K562 (cell line): ENCODE measurements around the gene FOXJ2. TPM values are rescaled to one million over a fixed set of nuclear protein-coding genes. Genes with fewer than 3 reads are reported as not detected.

Experiments used
- ADNP ChIP-seq: fragments of 200-800 bp; sonication (Bioruptor generic); IDR thresholded peaks from 2 replicates; pipeline ENCODE4 v1.6.1; 2016; ENCODE audit warnings: missing genetic modification characterization, missing compliant biosample characterization
- ARID1B ChIP-seq: fragments of 450-650 bp; IDR thresholded peaks from 2 replicates; pipeline ENCODE4 v1.6.1; 2016; ENCODE audit warnings: antibody characterized with exemption, mild to moderate bottlenecking, inconsistent platforms
- DIDO1 ChIP-seq: fragments of 450-650 bp; IDR thresholded peaks from 2 replicates; pipeline ENCODE4 v1.6.1; 2016; ENCODE audit warnings: low read depth, missing biosample characterization, missing genetic modification characterization
- HLTF ChIP-seq: fragments of 450-650 bp; IDR thresholded peaks from 2 replicates; pipeline ENCODE4 v1.6.1; 2016
- KAT7 ChIP-seq: sonication (generic); formaldehyde crosslinking; IDR thresholded peaks from 2 replicates; pipeline ENCODE4 v1.8.0; 2022; ENCODE audit warnings: missing genetic modification reagents, mild to moderate bottlenecking, borderline replicate concordance
- PKNOX1 ChIP-seq: fragments of 450-650 bp; IDR thresholded peaks from 2 replicates; pipeline ENCODE4 v1.6.1; 2016
- POLR3G ChIP-seq: IDR thresholded peaks from 2 replicates; pipeline ENCODE4 v1.6.1; 2011; ENCODE audit not compliant: insufficient read length, insufficient replicate concordance; ENCODE audit errors: extremely low read depth
- PRMT5 ChIP-seq: sonication (generic); formaldehyde crosslinking; IDR thresholded peaks from 2 replicates; pipeline ENCODE4 v1.5.0; 2020; ENCODE audit warnings: missing genetic modification reagents
- REST ChIP-seq, 2 experiments: fragments of 450-650 bp; formaldehyde crosslinking in 1 of 2; IDR thresholded peaks; 2 replicates each; pipeline versions ENCODE4 v1.4.0 to v1.6.1; 2014 to 2020; ENCODE audit warnings: mild to moderate bottlenecking in 2 of 2, borderline replicate concordance in 1 of 2, low read depth in 1 of 2
- SIN3A ChIP-seq, 2 experiments: fragments of 150-350 bp in 1 of 2; IDR thresholded peaks; 2 replicates each; pipeline ENCODE4 v1.6.1; 2011 to 2016; ENCODE audit warnings: borderline replicate concordance in 2 of 2, low read depth in 2 of 2, low read length in 2 of 2, mild to moderate bottlenecking in 2 of 2, moderate library complexity in 2 of 2; ENCODE audit not compliant: control insufficient read depth in 1 of 2
- SMARCE1 ChIP-seq: fragments of 450-650 bp; IDR thresholded peaks from 2 replicates; pipeline ENCODE4 v1.7.1; 2016; ENCODE audit warnings: mild to moderate bottlenecking
- TCF3 ChIP-seq: sonication (generic); formaldehyde crosslinking; IDR thresholded peaks from 2 replicates; pipeline ENCODE4 v1.4.0; 2020; ENCODE audit warnings: mild to moderate bottlenecking, missing genetic modification reagents
- ZBTB7A ChIP-seq: IDR thresholded peaks from 2 replicates; pipeline ENCODE4 v1.6.1; 2011; ENCODE audit warnings: low read depth, mild to moderate bottlenecking, low read length, moderate library complexity, borderline replicate concordance; ENCODE audit not compliant: control insufficient read depth
- polyA plus RNA-seq, 8 experiments: library from polyadenylated mRNA; depleted of rRNA in 4 of 8; stranded (reverse) in 5 of 8; unstranded in 3 of 8; fragments of >200 nt; fragmentation: Nextera tagmentation in 2 of 8; fragmentation: Illumina TruSeq in 1 of 8; extraction: Ambion mirVana in 2 of 8; extraction: Trizol in 1 of 8; gene quantifications; 2 replicates each; pipeline versions ENCODE4 v1.2.1 to v1.2.3, GENCODE V29; 2011 to 2014; ENCODE audit warnings: inconsistent platforms in 1 of 8, missing spikeins in 1 of 8
- total RNA-seq, 7 experiments: library from RNA; depleted of rRNA in 6 of 7; stranded (reverse); fragments of >200 nt in 6 of 7; fragmentation: Illumina TruSeq in 2 of 7; extraction: Trizol in 2 of 7; gene quantifications; 2 replicates each; pipeline versions ENCODE4 v1.2.1 to v1.2.3, GENCODE V29; 2011 to 2021; ENCODE audit warnings: low replicate concordance in 1 of 7
- TF ChIP-seq, protein P1 (sequence below), 2 experiments: fragments of 200-800 bp in 1 of 2; sonication (Bioruptor generic) in 1 of 2; sonication (generic) in 1 of 2; formaldehyde crosslinking in 1 of 2; IDR thresholded peaks in 1 of 2; conservative IDR thresholded peaks in 1 of 2; 2 replicates each; pipeline versions ENCODE4 v1.5.0 to v1.6.1; 2016 to 2020; ENCODE audit warnings: missing compliant biosample characterization in 1 of 2, missing genetic modification characterization in 1 of 2, missing genetic modification reagents in 1 of 2
- TF ChIP-seq, protein P2 (sequence below): sonication (generic); formaldehyde crosslinking; IDR thresholded peaks from 2 replicates; pipeline ENCODE4 v1.8.1; 2023; ENCODE audit warnings: mild to moderate bottlenecking, missing genetic modification reagents

Gene FOXJ2
- total and polyA plus RNA-seq, 9 of the 15 experiments (the other 6 are each of a cell fraction or from before 2014, with no cell fraction given), result 1.0 to 7.5 (median 2.4) TPM

DNA sequence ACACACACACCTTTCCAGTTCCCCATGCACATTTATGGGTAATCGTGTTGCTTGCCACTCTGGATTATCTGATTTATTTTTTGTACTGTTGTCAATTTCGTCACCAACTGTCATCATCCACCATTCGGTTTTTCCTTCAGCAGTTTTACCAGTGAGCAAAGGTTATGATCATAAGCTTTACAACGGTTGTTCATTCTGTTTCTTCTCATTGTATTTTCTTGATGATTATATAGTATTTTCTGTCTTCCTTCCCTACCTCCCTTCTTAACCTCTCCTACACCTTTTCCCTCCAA lies 50.2 kb downstream of the FOXJ2 start (continued):
- TF ChIP-seq ADNP, result no peak
- TF ChIP-seq REST (IDR thresholded peaks at IDR 0.05; ENCODE audit: borderline replicate concordance), result no peak
- no peak for TF ChIP-seq REST (CRISPR knock-in tag; IDR thresholded peaks at IDR 0.05; ENCODE audit: low read depth)
- no peak for TF ChIP-seq DIDO1 (tag)
- no peak for TF ChIP-seq SIN3A (IDR thresholded peaks at IDR 0.05; ENCODE audit: borderline replicate concordance in 2 of 2, control insufficient read depth in 1 of 2, low read depth in 2 of 2, low read length in 2 of 2)
- TF ChIP-seq ARID1B, result 0 out of 2 replicates have a peak, but pooled peaks have one; percentile 16
- TF ChIP-seq ZBTB7A, result no peak
- TF ChIP-seq PKNOX1, result peak; percentile 4; the same call in 1 of the 2 replicates
- no peak for TF ChIP-seq TCF3
- TF ChIP-seq, protein P1, sequence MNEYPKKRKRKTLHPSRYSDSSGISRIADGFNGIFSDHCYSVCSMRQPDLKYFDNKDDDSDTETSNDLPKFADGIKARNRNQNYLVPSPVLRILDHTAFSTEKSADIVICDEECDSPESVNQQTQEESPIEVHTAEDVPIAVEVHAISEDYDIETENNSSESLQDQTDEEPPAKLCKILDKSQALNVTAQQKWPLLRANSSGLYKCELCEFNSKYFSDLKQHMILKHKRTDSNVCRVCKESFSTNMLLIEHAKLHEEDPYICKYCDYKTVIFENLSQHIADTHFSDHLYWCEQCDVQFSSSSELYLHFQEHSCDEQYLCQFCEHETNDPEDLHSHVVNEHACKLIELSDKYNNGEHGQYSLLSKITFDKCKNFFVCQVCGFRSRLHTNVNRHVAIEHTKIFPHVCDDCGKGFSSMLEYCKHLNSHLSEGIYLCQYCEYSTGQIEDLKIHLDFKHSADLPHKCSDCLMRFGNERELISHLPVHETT (CRISPR knock-in tag; conservative IDR thresholded peaks at IDR 0.05 in 1 of 2, IDR thresholded peaks at IDR 0.05 in 1 of 2), result no peak
- TF ChIP-seq, protein P2, sequence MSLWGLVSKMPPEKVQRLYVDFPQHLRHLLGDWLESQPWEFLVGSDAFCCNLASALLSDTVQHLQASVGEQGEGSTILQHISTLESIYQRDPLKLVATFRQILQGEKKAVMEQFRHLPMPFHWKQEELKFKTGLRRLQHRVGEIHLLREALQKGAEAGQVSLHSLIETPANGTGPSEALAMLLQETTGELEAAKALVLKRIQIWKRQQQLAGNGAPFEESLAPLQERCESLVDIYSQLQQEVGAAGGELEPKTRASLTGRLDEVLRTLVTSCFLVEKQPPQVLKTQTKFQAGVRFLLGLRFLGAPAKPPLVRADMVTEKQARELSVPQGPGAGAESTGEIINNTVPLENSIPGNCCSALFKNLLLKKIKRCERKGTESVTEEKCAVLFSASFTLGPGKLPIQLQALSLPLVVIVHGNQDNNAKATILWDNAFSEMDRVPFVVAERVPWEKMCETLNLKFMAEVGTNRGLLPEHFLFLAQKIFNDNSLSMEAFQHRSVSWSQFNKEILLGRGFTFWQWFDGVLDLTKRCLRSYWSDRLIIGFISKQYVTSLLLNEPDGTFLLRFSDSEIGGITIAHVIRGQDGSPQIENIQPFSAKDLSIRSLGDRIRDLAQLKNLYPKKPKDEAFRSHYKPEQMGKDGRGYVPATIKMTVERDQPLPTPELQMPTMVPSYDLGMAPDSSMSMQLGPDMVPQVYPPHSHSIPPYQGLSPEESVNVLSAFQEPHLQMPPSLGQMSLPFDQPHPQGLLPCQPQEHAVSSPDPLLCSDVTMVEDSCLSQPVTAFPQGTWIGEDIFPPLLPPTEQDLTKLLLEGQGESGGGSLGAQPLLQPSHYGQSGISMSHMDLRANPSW (CRISPR knock-in tag), result no peak
- TF ChIP-seq KAT7 (CRISPR knock-in tag), result no peak
- no peak for TF ChIP-seq PRMT5 (CRISPR knock-in tag)
- 0 out of 2 replicates have a peak, but pooled peaks have one; percentile 65 for TF ChIP-seq HLTF
- 0 out of 2 replicates have a peak, but pooled peaks have one; percentile 19 for TF ChIP-seq SMARCE1
- no peak for TF ChIP-seq POLR3G
